Mesenchymal stem cell (in vitro differentiated cells and primary cell): Measurements from ENCODE around the gene WNK1.
A peak's percentile ranks its signal among the peaks of the same experiment; 100 is the strongest.

ENCODE experiments used
- DNase-seq: peaks from one replicate; pipeline ENCODE4 v3.0.0-alpha.2; 2013
- H2AFZ ChIP-seq: one replicate; pipeline ENCODE4 v1.6.1; 2013; ENCODE audit warnings: low read depth, mild to moderate bottlenecking, control low read depth, inconsistent platforms, low read length, moderate library complexity
- H2AK5ac ChIP-seq: 2 replicates; pipeline ENCODE4 v1.6.1; 2013; ENCODE audit warnings: low read length, moderate library complexity, mild to moderate bottlenecking, inconsistent platforms; ENCODE audit not compliant: severe bottlenecking
- H2BK120ac ChIP-seq: one replicate; pipeline ENCODE4 v1.6.1; 2013; ENCODE audit warnings: low read depth, mild to moderate bottlenecking, inconsistent platforms, low read length, moderate library complexity
- H2BK12ac ChIP-seq, 2 experiments: one replicate each; pipeline ENCODE4 v1.6.1; 2013; ENCODE audit warnings: inconsistent platforms in 2 of 2, low read length in 2 of 2, mild to moderate bottlenecking in 2 of 2, moderate library complexity in 2 of 2, control low read depth in 1 of 2
- H2BK15ac ChIP-seq: one replicate; pipeline ENCODE4 v1.6.1; 2013; ENCODE audit warnings: mild to moderate bottlenecking, low read depth, inconsistent platforms; ENCODE audit not compliant: poor library complexity, severe bottlenecking
- H2BK5ac ChIP-seq: 2 replicates; pipeline ENCODE4 v1.6.1; 2013; ENCODE audit warnings: low read depth, mild to moderate bottlenecking, low read length, control low read depth, inconsistent platforms; ENCODE audit not compliant: poor library complexity, severe bottlenecking
- H3K14ac ChIP-seq, 2 experiments: one replicate each; pipeline ENCODE4 v1.6.1; 2013; ENCODE audit warnings: inconsistent platforms in 2 of 2, low read length in 2 of 2, control low read depth in 1 of 2, mild to moderate bottlenecking in 1 of 2, moderate library complexity in 1 of 2
- H3K18ac ChIP-seq, 2 experiments: one replicate each; pipeline ENCODE4 v1.6.1; 2013; ENCODE audit warnings: inconsistent platforms in 2 of 2, low read length in 2 of 2, control low read depth in 1 of 2, low read depth in 1 of 2, mild to moderate bottlenecking in 1 of 2
- H3K23ac ChIP-seq, 2 experiments: one replicate each; pipeline ENCODE4 v1.6.1; 2013; ENCODE audit warnings: inconsistent platforms in 2 of 2, low read length in 2 of 2, mild to moderate bottlenecking in 2 of 2, moderate library complexity in 2 of 2, control low read depth in 1 of 2
- H3K27ac ChIP-seq: 2 replicates; pipeline ENCODE4 v1.5.1; 2013; ENCODE audit warnings: mild to moderate bottlenecking, moderate library complexity, low read length, control low read depth, inconsistent platforms; ENCODE audit not compliant: poor library complexity, severe bottlenecking
- H3K27me3 ChIP-seq, 2 experiments: 2 replicates each; pipeline versions ENCODE4 v1.6.1 to v1.7.0; 2013; ENCODE audit warnings: low read length in 2 of 2, mild to moderate bottlenecking in 2 of 2, moderate library complexity in 2 of 2, control low read depth in 1 of 2, inconsistent platforms in 1 of 2; ENCODE audit not compliant: control insufficient read depth in 1 of 2, insufficient read depth in 1 of 2
- H3K36me3 ChIP-seq, 2 experiments: 2 replicates each; pipeline versions ENCODE4 v1.6.1 to v1.7.0; 2013; ENCODE audit warnings: low read length in 2 of 2, control low read depth in 1 of 2, inconsistent platforms in 1 of 2, low read depth in 1 of 2, mild to moderate bottlenecking in 1 of 2; ENCODE audit not compliant: insufficient read depth in 2 of 2, control insufficient read depth in 1 of 2
- H3K4ac ChIP-seq, 2 experiments: one replicate each; pipeline ENCODE4 v1.6.1; 2013; ENCODE audit warnings: inconsistent platforms in 2 of 2, low read length in 2 of 2, mild to moderate bottlenecking in 2 of 2, moderate library complexity in 2 of 2, control low read depth in 1 of 2, low read depth in 1 of 2
- H3K4me1 ChIP-seq: 2 replicates; pipeline ENCODE4 v1.6.1; 2013; ENCODE audit warnings: low read depth, low read length, control low read depth; ENCODE audit not compliant: control insufficient read depth, insufficient read depth
- H3K4me2 ChIP-seq: 2 replicates; pipeline ENCODE4 v1.6.1; 2013; ENCODE audit warnings: low read length, mild to moderate bottlenecking, inconsistent platforms; ENCODE audit not compliant: poor library complexity, severe bottlenecking
- H3K4me3 ChIP-seq, 2 experiments: 2 replicates each; pipeline versions ENCODE4 v1.5.1 to v1.7.0; 2013; ENCODE audit warnings: low read length in 2 of 2, mild to moderate bottlenecking in 2 of 2, control low read depth in 1 of 2, low read depth in 1 of 2; ENCODE audit not compliant: insufficient read depth in 1 of 2
- H3K79me1 ChIP-seq: replicated peaks from 2 replicates; pipeline ENCODE4 v1.6.1; 2013; ENCODE audit warnings: mild to moderate bottlenecking, control low read depth, low read length, inconsistent platforms; ENCODE audit not compliant: poor library complexity, severe bottlenecking
- H3K9ac ChIP-seq: 2 replicates; pipeline ENCODE4 v1.7.0; 2013; ENCODE audit warnings: mild to moderate bottlenecking, low read length, moderate library complexity
- H3K9me3 ChIP-seq: 2 replicates; pipeline ENCODE4 v1.7.0; 2013; ENCODE audit warnings: mild to moderate bottlenecking, low read length; ENCODE audit not compliant: control insufficient read depth
- H4K8ac ChIP-seq: one replicate; pipeline ENCODE4 v1.6.1; 2013; ENCODE audit warnings: inconsistent platforms, mild to moderate bottlenecking, low read length, moderate library complexity
- H4K91ac ChIP-seq: one replicate; pipeline ENCODE4 v1.6.1; 2013; ENCODE audit warnings: mild to moderate bottlenecking, low read length, inconsistent platforms
- WGBS: methylation state at CpG from one replicate; pipeline ENCODE4 v1.1.7; 2013; ENCODE audit warnings: mixed read lengths; 5-methylcytosine and 5-hydroxymethylcytosine counted together

The WNK1 gene

DNA sequence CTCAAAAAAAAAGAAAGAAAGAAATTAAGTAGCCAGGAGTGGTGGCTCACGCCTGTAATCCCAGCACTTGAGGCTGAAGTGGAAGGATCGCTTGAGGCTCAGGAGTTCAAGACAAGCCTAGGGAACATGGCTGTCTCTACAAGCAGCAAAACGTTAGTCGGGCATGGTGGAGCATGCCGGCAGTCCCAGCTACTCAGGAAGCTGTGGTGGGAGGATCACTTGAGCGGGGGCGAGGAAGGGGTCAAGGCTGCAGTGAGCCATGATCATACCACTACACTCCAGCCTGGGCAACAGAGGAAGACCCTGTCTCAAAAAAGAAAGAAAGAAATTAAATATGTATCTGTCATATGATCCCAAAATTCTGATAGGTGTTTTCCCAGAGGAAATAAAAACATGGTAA lies 191.8 kb downstream of the WNK1 start:
- no peak overlapping the region for H4K91ac ChIP-seq
- H2BK5ac ChIP-seq: no peak overlapping the region
- no peak overlapping the region for H3K4me2 ChIP-seq
- WGBS: 89% methylated on average over 4 of the region's 7 CpGs
- H3K14ac ChIP-seq: no peak overlapping the region
- H3K27ac ChIP-seq: no peak overlapping the region
- H2AFZ ChIP-seq: no peak overlapping the region
- no peak overlapping the region for H2BK120ac ChIP-seq
- H3K23ac ChIP-seq: no peak overlapping the region
- H3K18ac ChIP-seq: no peak overlapping the region
- no peak overlapping the region for H2AK5ac ChIP-seq
- H3K27me3 ChIP-seq: no peaks in the 10 kb centered on the region
- no peak overlapping the region for H2BK15ac ChIP-seq
- no peak for DNase-seq
- peaks cover 3% of the 10 kb centered on the region for H3K4me1 ChIP-seq
- H3K9me3 ChIP-seq: no peaks in the 10 kb centered on the region
- no peak overlapping the region for H2BK12ac ChIP-seq
- H3K9ac ChIP-seq: no peak overlapping the region
- peaks cover 12% of the 10 kb centered on the region for H3K79me1 ChIP-seq
- no peak overlapping the region for H4K8ac ChIP-seq
- H3K4ac ChIP-seq: no peak overlapping the region
- peaks cover 11 to 20% of the 10 kb centered on the region in 2 experiments for H3K36me3 ChIP-seq
- H3K4me3 ChIP-seq: no peak overlapping the region

DNA sequence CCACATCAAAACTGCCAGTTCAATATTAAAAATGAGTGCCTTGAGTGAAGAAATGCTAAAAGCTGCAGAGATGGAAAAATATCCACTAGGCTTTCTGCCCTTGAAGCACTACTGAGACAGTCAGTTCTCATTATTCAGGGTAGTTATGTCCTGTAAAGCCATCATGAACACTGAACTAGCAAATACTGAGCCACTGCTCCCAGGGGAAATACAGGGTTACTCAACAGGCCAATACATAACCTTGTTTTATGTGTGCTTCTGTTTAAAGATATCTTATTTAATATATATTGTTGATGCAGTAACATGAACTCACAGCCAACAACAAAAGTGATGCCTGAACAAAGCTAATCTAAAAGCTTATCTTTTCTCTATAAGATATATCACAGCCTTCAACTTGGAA lies 193.8 kb downstream of the WNK1 start:
- no peak overlapping the region for H3K18ac ChIP-seq
- no peak overlapping the region for H3K4me3 ChIP-seq
- no peak overlapping the region for H2BK120ac ChIP-seq
- no peak overlapping the region for H4K8ac ChIP-seq
- no peak overlapping the region for H2BK15ac ChIP-seq
- no peak overlapping the region for H2AFZ ChIP-seq
- H3K79me1 ChIP-seq: peaks cover 9% of the 10 kb centered on the region
- H3K23ac ChIP-seq: no peak overlapping the region
- DNase-seq: peak; percentile 68
- no peak overlapping the region for H2BK12ac ChIP-seq
- no peak overlapping the region for H2AK5ac ChIP-seq
- no peak overlapping the region for H3K4ac ChIP-seq
- peaks cover 6% of the 10 kb centered on the region for H3K4me1 ChIP-seq
- no peak overlapping the region for H2BK5ac ChIP-seq
- H3K36me3 ChIP-seq: peaks cover 11 to 12% of the 10 kb centered on the region in 2 experiments
- no peak overlapping the region for H4K91ac ChIP-seq
- H3K27me3 ChIP-seq: no peaks in the 10 kb centered on the region
- H3K14ac ChIP-seq: no peak overlapping the region
- no peak overlapping the region for H3K4me2 ChIP-seq
- H3K9ac ChIP-seq: peak overlapping the region; percentile 10
- no peak overlapping the region for H3K27ac ChIP-seq
- no peaks in the 10 kb centered on the region for H3K9me3 ChIP-seq

DNA sequence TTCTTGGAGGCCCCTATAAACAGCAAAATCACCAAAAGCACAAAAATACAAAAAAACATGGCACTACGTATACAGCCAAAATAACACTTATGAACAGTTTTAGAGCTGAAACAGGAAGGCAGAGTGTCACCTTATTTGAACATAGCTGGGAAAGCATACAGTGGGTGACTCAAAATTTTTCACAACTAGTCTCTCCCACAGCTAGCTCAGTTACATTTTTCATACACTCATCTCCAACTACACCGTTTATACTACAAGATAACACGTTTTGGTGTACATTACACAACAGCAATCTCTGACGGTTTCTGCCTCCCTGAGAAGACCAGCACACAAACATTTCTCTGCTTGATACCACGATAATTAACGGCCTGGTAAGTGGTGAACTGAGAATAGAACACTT lies 194.3 kb downstream of the WNK1 start:
- Histone ChIP-seq H3K4ac (no peak overlapping the region), H3K4me1 (peaks cover 6% of the 10 kb centered on the region), H2AK5ac (no peak overlapping the region), H3K27me3 (no peaks in the 10 kb centered on the region), H2BK5ac (no peak overlapping the region), H3K4me2 (no peak overlapping the region), H3K23ac (no peak overlapping the region), H3K79me1 (peaks cover 9% of the 10 kb centered on the region), H3K9me3 (no peaks in the 10 kb centered on the region), H3K27ac (no peak overlapping the region), H2AFZ (no peak overlapping the region), H3K9ac (peak overlapping the region; percentile 10), H3K14ac (no peak overlapping the region), H2BK120ac (peak overlapping the region; percentile 34), H2BK12ac (no peak overlapping the region), H4K91ac (no peak overlapping the region), H3K18ac (no peak overlapping the region), H3K4me3 (no peak overlapping the region), H4K8ac (no peak overlapping the region), H3K36me3 (peaks cover 11 to 12% of the 10 kb centered on the region in 2 experiments), H2BK15ac (no peak overlapping the region)
- DNase-seq: peak; percentile 73
- 74% methylated on average over 6 of the region's 6 CpGs for WGBS

- Histone ChIP-seq H3K4me3 (peak overlapping the region in 1 of 2 experiments; percentile 97), H3K18ac (no peak overlapping the region), H3K4ac (no peak overlapping the region), H3K36me3 (peaks cover 6 to 9% of the 10 kb centered on the region in 2 experiments), H3K27me3 (no peaks in the 10 kb centered on the region), H4K91ac (no peak overlapping the region), H2AFZ (no peak overlapping the region), H3K4me2 (peak overlapping the region; percentile 37), H4K8ac (peak overlapping the region; percentile 61), H3K9me3 (no peaks in the 10 kb centered on the region), H3K27ac (peak overlapping the region; percentile 99), H3K14ac (no peak overlapping the region), H3K4me1 (peaks cover 10% of the 10 kb centered on the region), H2AK5ac (peak overlapping the region; percentile 71), H2BK12ac (no peak overlapping the region), H3K23ac (peak overlapping the region in 1 of 2 experiments; percentile 49), H2BK120ac (no peak overlapping the region), H3K9ac (peak overlapping the region; percentile 95), H3K79me1 (peaks cover 7% of the 10 kb centered on the region), H2BK15ac (no peak overlapping the region), H2BK5ac (no peak overlapping the region)
- WGBS: 94% methylated on average over 9 of the region's 9 CpGs
- peak; percentile 1 for DNase-seq
Measured at GRCh38 chr12:948238-948637, 195.9 kb downstream of the WNK1 start.
